GM18511 (cell line): ENCODE data around the gene RAD51B.
"Not testable (repeated sequence)": the region's sequence is repeated elsewhere in the genome, so short reads cannot be mapped to it uniquely, and the experiment has no call there.

ENCODE experiments used
- ATAC-seq: cut with Tn5 transposase; IDR thresholded peaks from one replicate; pipeline ENCODE4 v1.9.1; 2021; ENCODE audit warnings: mild to moderate bottlenecking, moderate library complexity; ENCODE audit not compliant: unreplicated experiment

Gene RAD51B

DNA sequence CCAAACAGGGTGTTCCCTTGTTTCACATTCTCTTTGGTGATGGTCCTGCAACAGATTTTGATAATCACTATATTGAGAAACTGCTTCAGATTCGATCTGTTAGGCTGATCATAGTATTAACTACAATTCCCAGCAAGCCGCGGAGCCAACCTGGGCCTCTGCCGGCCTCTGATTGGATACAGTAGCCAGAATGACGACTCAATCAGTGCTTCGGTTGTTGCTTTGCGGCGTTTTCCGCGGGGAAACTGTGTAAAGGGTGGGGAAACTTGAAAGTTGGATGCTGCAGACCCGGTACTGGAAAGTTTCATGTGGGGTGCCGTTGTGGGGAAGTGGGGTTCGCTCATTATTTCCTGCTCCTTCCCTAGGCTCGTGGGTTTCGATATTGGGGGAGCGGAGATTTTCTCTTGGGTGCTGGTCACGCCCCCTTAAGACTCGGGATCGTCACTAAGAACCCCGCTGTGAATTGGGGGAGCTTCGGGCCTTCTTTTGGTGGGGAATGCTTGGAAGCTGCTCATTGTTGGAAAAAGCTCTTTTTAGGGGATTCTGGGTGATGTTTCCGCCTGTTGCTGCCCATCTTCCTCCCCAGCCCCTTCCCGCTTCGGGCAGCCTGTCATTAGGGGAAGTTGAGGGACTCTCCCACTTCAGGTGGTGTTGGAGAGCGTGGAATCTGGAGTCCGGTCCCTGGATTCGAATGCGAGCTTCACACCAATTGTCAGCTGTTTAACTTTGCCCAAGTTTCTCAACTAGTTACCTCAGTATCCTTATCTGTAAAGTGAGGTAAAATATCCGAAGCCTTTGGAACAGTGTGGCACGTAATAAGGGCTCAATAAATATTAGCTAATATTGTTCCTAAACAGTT, at the start of gene RAD51B:
RAD51B (plus strand) TSS at position 217 of the 859 bp plus-strand sequence.
- ATAC-seq = peak; percentile 60

GRCh38 chr14:67773844-67774377, 45.7 kb upstream of the RAD51B start:
- ATAC-seq = no peak

GRCh38 chr14:67776653-67777322, 42.8 kb upstream of the RAD51B start:
- no peak for ATAC-seq

DNA sequence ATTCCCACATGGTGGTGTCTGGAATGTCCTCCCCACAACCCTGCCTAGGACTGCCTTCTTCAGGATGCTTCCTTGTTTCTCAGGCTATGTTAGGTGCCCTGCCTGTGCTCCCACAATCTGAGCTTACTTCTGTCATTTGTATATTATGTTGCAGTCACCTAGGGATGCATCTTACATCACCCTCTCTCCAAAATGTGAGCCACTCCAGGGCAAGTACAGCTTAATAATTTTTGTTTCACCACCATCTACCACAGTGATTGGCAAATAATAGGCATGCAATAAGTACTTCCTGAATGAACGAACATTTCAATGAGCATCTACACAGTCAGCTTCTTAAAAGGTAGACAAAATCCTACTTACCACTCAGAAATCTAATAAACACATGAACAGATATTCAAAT, 40.8 kb upstream of the RAD51B start:
- no peak for ATAC-seq

DNA sequence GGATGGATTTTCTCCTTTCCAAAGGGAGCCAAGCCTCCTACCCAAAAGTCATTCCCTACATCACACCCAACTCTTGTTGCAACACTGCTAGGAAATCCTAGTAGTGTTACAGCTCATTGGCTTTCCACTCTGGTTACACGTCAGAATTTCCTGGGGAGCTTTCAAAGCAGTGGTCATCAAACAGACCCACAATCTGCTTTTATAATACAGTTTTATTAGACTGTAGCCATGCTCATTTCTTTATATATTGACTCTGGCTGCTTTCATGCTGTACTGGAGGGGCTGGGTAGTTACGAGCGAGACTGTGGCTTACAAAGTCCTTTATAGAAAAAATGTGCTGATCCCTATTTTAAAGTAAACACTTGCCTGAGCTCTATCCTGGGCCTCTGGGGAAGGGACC, 37.5 kb upstream of the RAD51B start:
- ATAC-seq = no peak

- ATAC-seq = no peak
Observed at GRCh38 chr14:67784244-67784823, 35.2 kb upstream of the RAD51B start.

- no peak for ATAC-seq
Observed at GRCh38 chr14:67785270-67786109, 34.1 kb upstream of the RAD51B start.

- no peak for ATAC-seq
Observed at GRCh38 chr14:67787673-67788072, 31.9 kb upstream of the RAD51B start.

DNA sequence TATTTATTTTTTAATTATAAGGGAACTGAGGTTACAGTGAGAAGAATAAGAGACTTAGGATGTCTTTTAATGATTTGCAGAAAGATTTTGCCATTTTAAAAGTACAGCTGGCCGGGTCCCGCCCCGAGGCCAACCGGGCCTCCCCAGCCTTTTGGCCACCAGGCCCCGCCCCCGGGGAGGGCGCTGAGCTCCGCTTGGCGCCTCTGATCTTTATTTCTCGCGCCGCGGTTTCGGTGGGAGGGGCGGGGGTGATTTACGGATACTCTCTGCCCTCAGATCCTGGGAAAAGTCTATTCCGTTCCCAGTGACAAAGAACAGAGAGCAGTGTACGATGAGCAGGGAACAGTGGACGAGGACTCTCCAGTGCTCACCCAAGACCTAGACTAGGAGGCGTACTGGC, 20.8 kb upstream of the RAD51B start:
- no peak for ATAC-seq

DNA sequence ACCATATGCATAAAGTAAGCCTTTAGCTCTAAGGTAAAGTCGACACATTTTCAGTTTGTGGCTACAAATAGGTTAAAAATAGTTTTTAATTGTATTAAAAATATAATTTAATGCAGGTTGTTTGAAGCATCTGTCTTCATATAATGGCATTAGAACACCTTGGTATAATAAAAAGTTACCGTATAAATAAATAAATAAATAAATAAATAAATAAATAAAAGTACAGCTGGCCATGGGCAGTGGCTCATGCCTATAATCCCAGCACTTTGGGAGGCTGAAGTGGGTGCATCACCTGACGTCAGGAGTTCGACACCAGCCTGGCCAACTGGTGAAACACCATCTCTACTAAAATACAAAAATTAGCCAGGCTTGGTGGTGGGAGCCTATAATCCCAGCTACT, 18.8 kb upstream of the RAD51B start:
- no peak for ATAC-seq

DNA sequence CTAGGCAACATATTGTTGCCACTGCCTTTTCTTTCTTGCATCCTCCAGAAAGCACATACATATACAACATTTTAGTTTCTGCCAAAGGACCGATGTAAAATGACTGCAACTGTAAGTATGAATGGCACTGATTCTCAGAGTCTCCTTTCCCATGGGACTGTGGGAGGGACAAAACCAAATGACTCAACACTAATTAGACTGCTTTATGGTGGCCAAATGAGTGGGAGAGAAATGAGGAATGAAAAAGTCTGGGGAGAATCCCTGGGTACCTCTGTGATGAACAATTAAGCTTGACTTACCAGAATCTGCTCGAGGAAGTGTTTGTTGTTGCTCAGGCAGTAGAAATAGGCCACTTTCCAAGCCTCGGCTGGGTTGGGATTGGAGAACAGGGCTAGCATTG, 13.3 kb upstream of the RAD51B start:
- no peak for ATAC-seq

- ATAC-seq = no peak
Observed at GRCh38 chr14:67814821-67815220, 4.8 kb upstream of the RAD51B start.

- ATAC-seq = no peak
Observed at GRCh38 chr14:67815573-67816225, 3.9 kb upstream of the RAD51B start.

DNA sequence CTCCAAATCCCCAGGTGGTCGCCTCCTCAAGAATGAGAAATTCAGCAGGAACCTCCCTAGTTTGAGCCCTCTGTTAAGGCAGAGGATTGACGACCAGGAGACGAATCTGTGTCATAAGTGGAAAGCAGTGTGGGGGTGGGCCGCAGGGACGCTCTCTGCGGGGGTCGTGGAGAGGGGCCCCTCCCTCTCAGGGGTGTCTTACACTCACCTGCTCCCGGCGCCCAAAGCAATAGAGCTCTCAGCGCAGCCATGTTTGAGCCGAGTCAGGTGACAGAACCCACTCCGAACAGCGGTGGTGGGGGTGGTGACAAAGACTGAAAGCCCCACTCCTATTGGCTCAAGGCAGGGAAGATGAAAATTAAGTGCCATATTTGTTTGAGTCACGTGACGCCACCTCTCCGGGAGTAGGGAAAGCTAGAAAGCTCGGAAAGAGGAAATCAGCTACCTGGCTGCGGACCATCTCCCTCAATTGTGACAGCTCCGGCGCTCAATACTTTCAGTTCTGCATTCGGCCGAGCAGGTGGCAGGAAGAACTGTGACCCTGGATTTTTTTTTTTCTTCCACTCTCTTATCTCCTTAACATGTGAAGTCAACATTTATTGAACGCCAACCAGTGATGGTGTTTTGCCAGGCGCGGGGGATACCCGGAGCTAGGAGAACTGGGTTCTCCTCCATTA, 3.1 kb upstream of the RAD51B start, which contains the start of gene ZFYVE26:
ZFYVE26 (minus strand) TSS at position 265 of the 677 bp plus-strand sequence. CDS start 627 bp downstream, outside the sequence.
- ATAC-seq = peak; percentile 88

DNA sequence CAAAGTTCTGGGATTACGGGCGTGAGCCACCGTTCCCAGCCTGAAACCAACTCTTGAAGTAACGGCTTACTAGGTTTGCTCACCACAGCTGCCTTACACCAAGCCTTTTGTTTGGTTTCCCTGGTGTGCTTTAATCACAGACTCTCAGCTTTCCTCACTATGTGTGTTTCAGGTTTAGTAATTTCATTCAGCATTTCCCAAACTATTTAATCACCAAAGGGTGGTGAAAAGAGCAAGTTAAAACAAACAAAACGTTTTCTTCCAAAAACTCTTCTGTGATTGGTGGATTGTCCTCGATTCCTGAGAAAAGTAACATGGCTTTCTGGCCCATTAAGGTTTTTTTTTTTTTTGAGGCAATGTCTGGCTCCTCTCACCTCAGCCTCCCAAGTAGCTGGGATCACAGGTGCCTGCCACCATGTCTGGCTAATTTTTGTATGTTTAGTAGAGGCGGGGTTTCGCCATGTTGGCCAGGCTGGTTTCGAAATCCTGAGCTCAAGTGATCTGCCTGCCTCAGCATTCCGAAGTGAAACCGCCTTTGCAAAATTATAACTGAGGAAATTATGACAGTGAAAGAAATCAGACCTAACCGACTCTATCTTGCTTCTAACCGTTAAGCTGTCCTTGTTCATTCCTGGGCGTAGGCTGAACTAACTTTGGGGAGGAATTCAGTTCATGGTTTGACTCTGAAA, 1.7 kb upstream of the RAD51B start:
- no peak for ATAC-seq

DNA sequence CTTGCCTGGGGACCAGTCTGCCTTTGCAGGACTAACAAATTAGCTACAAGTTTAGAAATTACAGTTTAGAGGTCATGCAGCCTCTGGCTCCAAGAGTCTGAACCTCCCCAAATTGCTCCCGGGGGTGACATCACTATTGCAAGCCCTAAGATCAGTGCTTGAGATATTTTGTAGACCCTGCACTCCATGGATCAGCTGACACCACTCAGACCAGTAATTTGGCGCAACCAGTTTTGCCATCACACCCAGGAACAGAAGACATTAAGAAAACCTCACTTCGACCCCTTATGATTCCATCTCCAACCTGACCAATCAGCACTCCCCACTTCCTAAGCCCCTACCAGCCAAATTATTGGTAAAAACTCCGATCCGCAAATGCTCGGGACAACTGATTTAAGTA, 1.1 kb upstream of the RAD51B start:
- ATAC-seq = not testable (repeated sequence)

DNA sequence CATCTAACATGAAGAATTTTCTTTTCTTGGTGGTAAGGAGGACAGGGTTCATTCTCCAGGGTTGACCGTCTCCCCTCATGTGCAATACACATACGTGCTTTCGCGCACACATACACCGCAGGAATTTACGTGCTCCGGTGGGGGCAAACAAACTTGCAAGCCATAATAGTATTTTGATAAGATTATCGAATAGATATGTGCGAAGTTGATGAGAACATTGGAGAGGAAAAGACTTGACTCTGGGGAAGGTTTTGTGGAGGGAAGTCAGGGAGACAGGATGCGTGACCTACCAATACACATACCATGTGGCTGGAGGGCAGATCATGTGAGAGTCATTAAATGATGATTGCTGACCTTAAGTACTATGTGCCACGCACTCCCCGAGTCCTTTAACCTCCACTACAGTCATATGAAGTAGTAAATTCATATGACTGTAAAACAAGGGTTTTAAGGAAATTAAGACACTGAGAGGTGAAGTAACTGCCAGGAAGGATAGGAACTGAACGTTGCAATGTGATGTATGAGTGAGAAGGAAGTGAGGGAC, 921 bp downstream of the RAD51B start:
- no peak for ATAC-seq

DNA sequence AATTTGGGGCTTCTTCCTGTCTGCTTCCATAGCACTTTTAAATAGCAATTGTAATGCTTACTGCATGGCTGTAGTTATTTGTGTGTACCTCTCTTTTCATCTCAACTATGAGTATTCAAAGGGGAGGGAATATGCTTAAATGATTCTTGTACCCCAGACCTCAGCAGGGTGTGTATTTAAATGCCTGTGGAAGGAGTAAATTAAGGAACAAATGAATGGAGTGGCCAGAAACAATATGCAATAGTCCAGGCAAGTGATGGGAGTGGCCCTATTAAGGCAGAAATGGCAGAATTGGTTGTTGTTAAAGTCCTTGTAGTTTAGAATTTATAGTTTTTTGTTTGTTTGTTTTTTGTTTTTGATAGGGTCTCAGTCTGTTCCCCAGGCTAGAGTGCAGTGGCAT, 1.5 kb downstream of the RAD51B start:
- no peak for ATAC-seq

GRCh38 chr14:67831113-67831512, 11.5 kb downstream of the RAD51B start:
- no peak for ATAC-seq
